Choroid plexus epithelial cell (primary cell): ENCODE data around the gene MMP21.
A peak's percentile ranks its signal among the peaks of the same experiment; 100 is the strongest.

ENCODE experiments used
- DNase-seq: peaks from one replicate; pipeline ENCODE4 v3.0.0-alpha.2; 2010; ENCODE audit warnings: low read depth
- H3K4me3 ChIP-seq: 2 replicates; pipeline ENCODE4 v1.5.1; 2011; ENCODE audit warnings: low read depth, mild to moderate bottlenecking, control low read depth, low read length, moderate library complexity
- TF ChIP-seq, protein P1 (sequence below): conservative IDR thresholded peaks from 2 replicates; pipeline ENCODE4 v1.5.1; 2011; ENCODE audit warnings: low read depth, mild to moderate bottlenecking, control low read depth, inconsistent platforms, low read length, moderate library complexity

The MMP21 gene

DNA sequence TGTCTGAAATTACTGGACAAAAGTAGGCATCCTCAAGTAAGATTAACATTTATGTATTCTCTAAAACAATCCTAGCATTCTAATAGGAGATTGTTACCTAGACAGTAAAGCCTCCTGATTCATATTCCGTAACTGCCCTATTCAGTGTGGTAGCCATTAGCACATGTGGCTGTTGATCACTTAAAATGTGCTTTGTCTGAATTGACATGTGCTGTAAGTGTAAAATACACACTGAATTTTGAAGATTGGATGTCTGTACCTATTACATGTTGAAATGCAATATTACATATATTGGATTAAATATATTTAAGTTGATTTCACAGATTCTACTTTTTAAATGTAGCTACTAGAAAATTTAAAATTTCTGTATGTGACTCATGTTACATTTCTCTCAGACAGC is 41.5 kb downstream of the MMP21 start:
- H3K4me3 ChIP-seq, result no peak overlapping the region
- TF ChIP-seq, protein P1, sequence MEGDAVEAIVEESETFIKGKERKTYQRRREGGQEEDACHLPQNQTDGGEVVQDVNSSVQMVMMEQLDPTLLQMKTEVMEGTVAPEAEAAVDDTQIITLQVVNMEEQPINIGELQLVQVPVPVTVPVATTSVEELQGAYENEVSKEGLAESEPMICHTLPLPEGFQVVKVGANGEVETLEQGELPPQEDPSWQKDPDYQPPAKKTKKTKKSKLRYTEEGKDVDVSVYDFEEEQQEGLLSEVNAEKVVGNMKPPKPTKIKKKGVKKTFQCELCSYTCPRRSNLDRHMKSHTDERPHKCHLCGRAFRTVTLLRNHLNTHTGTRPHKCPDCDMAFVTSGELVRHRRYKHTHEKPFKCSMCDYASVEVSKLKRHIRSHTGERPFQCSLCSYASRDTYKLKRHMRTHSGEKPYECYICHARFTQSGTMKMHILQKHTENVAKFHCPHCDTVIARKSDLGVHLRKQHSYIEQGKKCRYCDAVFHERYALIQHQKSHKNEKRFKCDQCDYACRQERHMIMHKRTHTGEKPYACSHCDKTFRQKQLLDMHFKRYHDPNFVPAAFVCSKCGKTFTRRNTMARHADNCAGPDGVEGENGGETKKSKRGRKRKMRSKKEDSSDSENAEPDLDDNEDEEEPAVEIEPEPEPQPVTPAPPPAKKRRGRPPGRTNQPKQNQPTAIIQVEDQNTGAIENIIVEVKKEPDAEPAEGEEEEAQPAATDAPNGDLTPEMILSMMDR, result no peak
- DNase-seq, result no peak

DNA sequence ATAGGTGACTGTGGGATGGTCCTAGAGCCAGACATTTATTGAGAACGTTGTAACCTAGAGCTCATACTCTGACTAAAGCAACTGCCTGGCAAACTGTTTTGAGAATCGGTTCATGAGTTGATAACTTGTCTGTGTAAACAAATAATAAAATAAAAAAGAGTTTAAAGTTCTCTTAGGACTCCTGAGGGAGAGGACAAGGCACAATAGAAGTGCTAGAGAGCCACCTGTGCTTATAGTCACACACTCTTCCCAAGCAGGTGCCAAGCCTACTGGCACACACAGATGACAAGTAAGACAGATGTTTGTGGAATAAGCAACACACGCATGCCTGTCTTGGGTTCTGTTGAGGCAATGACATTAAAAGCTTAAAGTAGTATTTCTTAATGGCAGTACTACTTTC is 48.2 kb downstream of the MMP21 start:
- no peak overlapping the region for H3K4me3 ChIP-seq
- DNase-seq, result no peak
- TF ChIP-seq, protein P1, result no peak

DNA sequence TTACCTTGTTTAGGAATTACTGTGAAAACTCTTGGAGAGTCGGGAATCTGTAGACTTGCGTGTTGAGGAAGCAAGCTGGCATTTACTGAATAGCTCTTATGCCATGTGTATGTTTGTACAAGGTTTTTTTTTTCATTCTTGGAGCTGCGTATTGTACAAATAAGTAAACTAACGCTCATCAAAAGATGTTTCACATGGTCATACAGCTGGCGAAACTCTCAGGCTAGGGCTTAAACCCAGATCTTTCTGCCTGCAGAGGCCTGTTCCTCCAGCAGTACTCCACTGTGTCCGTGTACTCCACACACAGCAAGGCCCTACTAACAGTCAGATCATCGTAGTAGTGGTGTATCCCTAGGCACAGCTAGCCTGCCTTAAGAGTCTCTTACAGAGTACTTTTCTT is 48.7 kb downstream of the MMP21 start:
- H3K4me3 ChIP-seq, result no peak overlapping the region
- no peak for DNase-seq
- TF ChIP-seq, protein P1, result no peak

DNA sequence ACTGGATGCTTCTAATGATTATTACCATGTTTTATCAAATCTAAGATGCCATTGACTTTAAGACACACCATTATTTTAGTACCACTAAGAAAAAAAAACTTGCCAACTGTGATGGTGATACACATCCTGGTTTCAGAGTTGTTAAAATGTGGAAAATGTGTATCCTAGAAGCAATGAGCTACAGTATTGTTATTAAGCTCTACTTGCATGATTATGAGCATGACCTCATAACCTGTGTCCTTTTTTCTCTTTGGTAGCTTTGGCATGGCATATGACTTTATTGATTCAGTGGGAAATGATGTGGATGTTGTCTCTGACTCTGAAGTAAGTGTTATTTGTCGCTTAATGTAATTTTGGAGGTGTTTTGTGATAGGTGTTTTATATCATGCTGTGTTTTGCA is 52.8 kb downstream of the MMP21 start:
- no peak for DNase-seq
- TF ChIP-seq, protein P1, result no peak
- no peak overlapping the region for H3K4me3 ChIP-seq

DNA sequence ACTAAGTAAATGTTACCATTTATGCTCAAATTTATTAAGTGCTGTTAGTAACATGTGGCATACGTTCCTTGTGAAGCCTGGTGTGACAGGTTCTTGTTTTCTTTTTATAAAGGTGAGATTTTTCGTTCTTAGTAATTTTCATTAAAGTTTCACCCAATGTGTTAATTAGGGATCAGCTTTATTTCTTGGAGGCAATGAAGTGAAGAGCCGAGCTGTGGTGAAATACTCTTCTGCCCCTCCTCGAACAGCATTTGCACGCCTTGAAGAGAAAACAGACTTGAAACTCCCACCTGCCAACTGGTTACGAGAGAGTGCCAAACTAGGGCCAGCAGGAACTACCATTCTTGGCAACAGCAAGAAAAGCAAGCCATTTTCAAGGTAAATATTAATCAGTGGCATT is 54.6 kb downstream of the MMP21 start:
- H3K4me3 ChIP-seq, result no peak overlapping the region
- TF ChIP-seq, protein P1, result no peak
- DNase-seq, result no peak

DNA sequence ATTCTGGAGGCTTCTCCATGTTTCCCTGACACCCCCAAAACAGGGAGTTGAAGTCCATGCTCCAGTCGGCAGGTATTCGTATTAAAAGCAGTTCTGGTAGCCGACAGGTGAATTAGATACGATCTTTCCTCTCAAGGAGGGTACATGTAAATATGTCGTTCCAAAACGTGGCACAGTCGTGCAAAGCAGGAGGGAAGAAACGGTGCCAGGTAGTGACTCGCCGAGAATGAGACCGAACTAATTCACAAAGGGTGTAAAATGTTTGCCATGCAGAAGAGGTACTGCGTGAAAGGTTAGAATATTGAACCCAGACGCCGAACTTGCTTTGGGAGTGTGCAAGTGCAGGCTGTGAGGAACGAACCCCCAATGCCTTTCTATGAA is 55.6 kb downstream of the MMP21 start:
- TF ChIP-seq, protein P1, result no peak
- H3K4me3 ChIP-seq, result peak overlapping the region; percentile 92
- peak; percentile 3 for DNase-seq

DNA sequence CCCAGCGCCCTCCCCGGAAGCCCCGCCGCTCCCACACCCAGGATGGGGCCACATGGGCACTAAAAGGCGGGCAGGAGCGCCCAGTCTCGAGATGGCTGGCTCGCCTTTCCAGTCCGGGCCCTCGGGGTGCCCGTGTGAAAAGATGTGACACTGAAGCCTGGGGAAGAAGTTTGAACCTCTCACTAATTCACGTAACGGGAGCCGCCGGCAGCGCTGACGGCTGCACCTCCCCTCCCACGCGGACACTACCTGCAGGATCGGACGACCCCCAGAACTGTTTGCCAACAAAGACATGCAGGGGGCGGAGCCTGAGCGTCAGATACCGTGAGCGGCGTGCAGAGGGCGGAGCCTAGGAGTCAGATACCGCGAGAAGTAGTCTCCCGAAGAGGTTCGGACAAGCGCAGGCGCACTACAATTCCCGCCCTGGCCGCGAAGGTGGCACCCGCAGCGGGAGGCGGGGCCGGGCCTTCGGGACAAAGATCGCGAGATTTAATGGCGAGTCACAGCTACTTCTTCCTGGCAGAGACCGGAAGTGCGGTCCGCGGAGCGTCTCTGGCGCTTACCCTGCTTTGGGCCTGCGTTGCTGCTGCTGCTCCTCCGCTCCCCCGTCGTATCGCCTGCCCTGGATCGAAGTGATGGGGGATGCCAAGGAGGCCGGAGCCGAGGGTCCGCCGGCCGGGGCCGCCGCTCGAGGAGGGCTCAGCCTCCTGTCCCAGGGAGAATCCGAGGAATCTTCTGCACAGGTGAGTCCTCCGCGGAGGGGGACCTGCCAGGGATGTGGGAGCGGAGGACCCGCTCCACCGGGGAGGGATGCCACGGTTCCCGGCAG is 56.2 kb downstream of the MMP21 start, which contains the start of gene EDRF1:
Gene EDRF1, plus strand, starts transcription at position 537 of the 829 bp plus-strand sequence. Its CDS starts 99 bp downstream, at position 636.
- TF ChIP-seq, protein P1, result no peak
- DNase-seq, result peak; percentile 99
- peak within 1 kb of the TSS; percentile 92 for H3K4me3 ChIP-seq
